Measurements from ENCODE around the gene POU4F1. TPM values are rescaled to one million over a fixed set of nuclear protein-coding genes. Genes with fewer than 3 reads are reported as not detected.

The POU4F1 gene
- polyA plus RNA-seq, 1 donor from 2014 or later: not detected

- Histone ChIP-seq H3K36me3 (ENCODE audit: insufficient read depth, low read length) (no peaks in the 10 kb centered on the region), H3K9me3 (ENCODE audit: low read length) (no peaks in the 10 kb centered on the region), H3K27ac (ENCODE audit: low read length) (no peak overlapping the region), H3K4me2 (ENCODE audit: low read length) (no peak overlapping the region), H4K20me1 (ENCODE audit: insufficient read depth) (no peaks in the 10 kb centered on the region), H3K27me3 (ENCODE audit: insufficient read depth, low read depth, low read length) (peaks cover 98% of the 10 kb centered on the region), H3K9ac (ENCODE audit: low read length) (no peak overlapping the region), H3K79me2 (replicated peaks; ENCODE audit: insufficient read depth, low read length) (no peaks in the 10 kb centered on the region), H3F3A (ENCODE audit: insufficient read depth, low read length, poor library complexity, severe bottlenecking) (no peaks in the 10 kb centered on the region), H2AFZ (ENCODE audit: low read depth, low read length) (no peak overlapping the region), H3K9me2 (ENCODE audit: insufficient read depth, low read length) (no peaks in the 10 kb centered on the region), H3K4me3 (ENCODE audit: low read length) (no peak overlapping the region)
- no peak for TF ChIP-seq TAF1 (IDR thresholded peaks at IDR 0.05; ENCODE audit: low read depth)
- TF ChIP-seq, protein P1, sequence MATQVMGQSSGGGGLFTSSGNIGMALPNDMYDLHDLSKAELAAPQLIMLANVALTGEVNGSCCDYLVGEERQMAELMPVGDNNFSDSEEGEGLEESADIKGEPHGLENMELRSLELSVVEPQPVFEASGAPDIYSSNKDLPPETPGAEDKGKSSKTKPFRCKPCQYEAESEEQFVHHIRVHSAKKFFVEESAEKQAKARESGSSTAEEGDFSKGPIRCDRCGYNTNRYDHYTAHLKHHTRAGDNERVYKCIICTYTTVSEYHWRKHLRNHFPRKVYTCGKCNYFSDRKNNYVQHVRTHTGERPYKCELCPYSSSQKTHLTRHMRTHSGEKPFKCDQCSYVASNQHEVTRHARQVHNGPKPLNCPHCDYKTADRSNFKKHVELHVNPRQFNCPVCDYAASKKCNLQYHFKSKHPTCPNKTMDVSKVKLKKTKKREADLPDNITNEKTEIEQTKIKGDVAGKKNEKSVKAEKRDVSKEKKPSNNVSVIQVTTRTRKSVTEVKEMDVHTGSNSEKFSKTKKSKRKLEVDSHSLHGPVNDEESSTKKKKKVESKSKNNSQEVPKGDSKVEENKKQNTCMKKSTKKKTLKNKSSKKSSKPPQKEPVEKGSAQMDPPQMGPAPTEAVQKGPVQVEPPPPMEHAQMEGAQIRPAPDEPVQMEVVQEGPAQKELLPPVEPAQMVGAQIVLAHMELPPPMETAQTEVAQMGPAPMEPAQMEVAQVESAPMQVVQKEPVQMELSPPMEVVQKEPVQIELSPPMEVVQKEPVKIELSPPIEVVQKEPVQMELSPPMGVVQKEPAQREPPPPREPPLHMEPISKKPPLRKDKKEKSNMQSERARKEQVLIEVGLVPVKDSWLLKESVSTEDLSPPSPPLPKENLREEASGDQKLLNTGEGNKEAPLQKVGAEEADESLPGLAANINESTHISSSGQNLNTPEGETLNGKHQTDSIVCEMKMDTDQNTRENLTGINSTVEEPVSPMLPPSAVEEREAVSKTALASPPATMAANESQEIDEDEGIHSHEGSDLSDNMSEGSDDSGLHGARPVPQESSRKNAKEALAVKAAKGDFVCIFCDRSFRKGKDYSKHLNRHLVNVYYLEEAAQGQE (IDR thresholded peaks at IDR 0.05; ENCODE audit: borderline replicate concordance): no peak
- TF ChIP-seq EP300 (conservative IDR thresholded peaks at IDR 0.05; ENCODE audit: poor library complexity, severe bottlenecking): no peak
- no peak for TF ChIP-seq MXI1 (conservative IDR thresholded peaks at IDR 0.05; ENCODE audit: poor library complexity, severe bottlenecking)
- no peak for TF ChIP-seq CTCF (IDR thresholded peaks at IDR 0.05; ENCODE audit: poor library complexity, severe bottlenecking)
- peak; percentile 71 for TF ChIP-seq EZH2 (IDR thresholded peaks at IDR 0.05; ENCODE audit: borderline replicate concordance, insufficient read depth, low read length, poor library complexity, severe bottlenecking)
- TF ChIP-seq RAD21 (conservative IDR thresholded peaks at IDR 0.05): no peak
- TF ChIP-seq POLR2AphosphoS5 (IDR thresholded peaks at IDR 0.05): peak; percentile 59
These were observed 6.4 kb downstream of the POU4F1 start for GRCh38 chr13:78596736-78597601.

GRCh38 chr13:78596399-78596735, 7.0 kb downstream of the POU4F1 start:
- TF ChIP-seq CTCF (IDR thresholded peaks at IDR 0.05; ENCODE audit: poor library complexity, severe bottlenecking) (no peak), TAF1 (IDR thresholded peaks at IDR 0.05; ENCODE audit: low read depth) (no peak), RAD21 (conservative IDR thresholded peaks at IDR 0.05) (no peak), MXI1 (conservative IDR thresholded peaks at IDR 0.05; ENCODE audit: poor library complexity, severe bottlenecking) (no peak), POLR2AphosphoS5 (IDR thresholded peaks at IDR 0.05) (no peak), EP300 (conservative IDR thresholded peaks at IDR 0.05; ENCODE audit: poor library complexity, severe bottlenecking) (no peak), EZH2 (IDR thresholded peaks at IDR 0.05; ENCODE audit: borderline replicate concordance, insufficient read depth, low read length, poor library complexity, severe bottlenecking) (no peak), SMC3 (conservative IDR thresholded peaks at IDR 0.05; ENCODE audit: poor library complexity) (no peak)
- TF ChIP-seq, protein P1 (IDR thresholded peaks at IDR 0.05; ENCODE audit: borderline replicate concordance): no peak
- no peak overlapping the region for H2AFZ ChIP-seq (ENCODE audit: low read depth, low read length)
- peak overlapping the region; percentile 48 for H3K4me3 ChIP-seq (ENCODE audit: low read length)
- no peak overlapping the region for H3K9ac ChIP-seq (ENCODE audit: low read length)
- peaks cover 100% of the 10 kb centered on the region for H3K27me3 ChIP-seq (ENCODE audit: insufficient read depth, low read depth, low read length)
- no peaks in the 10 kb centered on the region for H4K20me1 ChIP-seq (ENCODE audit: insufficient read depth)
- no peaks in the 10 kb centered on the region for H3K36me3 ChIP-seq (ENCODE audit: insufficient read depth, low read length)
- no peak overlapping the region for H3K4me2 ChIP-seq (ENCODE audit: low read length)
- H3K9me2 ChIP-seq (ENCODE audit: insufficient read depth, low read length): no peaks in the 10 kb centered on the region
- H3K9me3 ChIP-seq (ENCODE audit: low read length): no peaks in the 10 kb centered on the region
- H3K27ac ChIP-seq (ENCODE audit: low read length): no peak overlapping the region
- no peaks in the 10 kb centered on the region for H3K79me2 ChIP-seq (replicated peaks; ENCODE audit: insufficient read depth, low read length)
- no peaks in the 10 kb centered on the region for H3F3A ChIP-seq (ENCODE audit: insufficient read depth, low read length, poor library complexity, severe bottlenecking)
